CD4-positive, CD25-positive, alpha-beta regulatory T cell (primary cell): Measurements from ENCODE around the gene TOMT. TPM values are rescaled to one million over a fixed set of nuclear protein-coding genes. Genes with fewer than 3 reads are reported as not detected.

ENCODE experiments used
- ATAC-seq, 2 donors: fragments of 150-1000 bp; cut with Tn5 transposase; one replicate each; pipeline ENCODE4 v1.10.0; 2021; ENCODE audit warnings: low read depth in 2 of 2, moderate number of reproducible peaks in 2 of 2, moderate library complexity in 1 of 2
- DNase-seq, 3 donors: peaks; one replicate each; pipeline versions ENCODE4 v3.0.0 to v3.0.0-alpha.2; 2012 to 2022; ENCODE audit warnings: mixed read lengths in 1 of 3
- H3K27ac ChIP-seq: one replicate; pipeline ENCODE4 v1.7.0; 2013; ENCODE audit warnings: mild to moderate bottlenecking, low read length; ENCODE audit not compliant: insufficient read depth, poor library complexity, severe bottlenecking
- H3K27me3 ChIP-seq: one replicate; pipeline ENCODE4 v1.7.0; 2013; ENCODE audit warnings: low read length; ENCODE audit not compliant: control insufficient read depth, insufficient read depth
- H3K36me3 ChIP-seq: one replicate; pipeline ENCODE4 v1.7.0; 2013; ENCODE audit warnings: mild to moderate bottlenecking, low read length, moderate library complexity; ENCODE audit not compliant: control insufficient read depth, insufficient read depth
- H3K4me1 ChIP-seq: 2 replicates; pipeline ENCODE4 v1.7.0; 2013; ENCODE audit warnings: mild to moderate bottlenecking, low read length; ENCODE audit not compliant: insufficient read depth, control insufficient read depth, poor library complexity, severe bottlenecking
- H3K4me3 ChIP-seq: one replicate; pipeline ENCODE4 v1.7.0; 2013; ENCODE audit warnings: low read depth, mild to moderate bottlenecking, low read length, moderate library complexity
- H3K9me3 ChIP-seq, 2 experiments: 1 replicate in 1 of 2; 2 replicates in 1 of 2; pipeline ENCODE4 v1.7.0; 2013; ENCODE audit warnings: low read length in 2 of 2, mild to moderate bottlenecking in 1 of 2, moderate library complexity in 1 of 2; ENCODE audit not compliant: control insufficient read depth in 2 of 2
- H3K27ac Mint-ChIP-seq, 3 donors: one replicate each; pipeline ENCODE4 v1.8.0; 2020 to 2022; ENCODE audit warnings: mild to moderate bottlenecking in 3 of 3, mixed read lengths in 3 of 3, moderate library complexity in 2 of 3
- H3K27me3 Mint-ChIP-seq: one replicate; pipeline ENCODE4 v1.8.0; 2022; ENCODE audit warnings: mild to moderate bottlenecking, mixed read lengths
- H3K36me3 Mint-ChIP-seq: one replicate; pipeline ENCODE4 v1.8.0; 2020; ENCODE audit warnings: mixed read lengths
- H3K4me1 Mint-ChIP-seq, 4 donors: one replicate each; pipeline ENCODE4 v1.8.0; 2020 to 2022; ENCODE audit warnings: mixed read lengths in 4 of 4, mild to moderate bottlenecking in 1 of 4
- H3K4me3 Mint-ChIP-seq, 4 donors: one replicate each; pipeline ENCODE4 v1.8.0; 2020 to 2022; ENCODE audit warnings: mild to moderate bottlenecking in 4 of 4, mixed read lengths in 4 of 4, moderate library complexity in 3 of 4
- H3K9me3 Mint-ChIP-seq, 7 donors: one replicate each; pipeline ENCODE4 v1.8.0; 2020 to 2022; ENCODE audit warnings: mixed read lengths in 7 of 7, mild to moderate bottlenecking in 3 of 7, moderate library complexity in 2 of 7
- polyA plus RNA-seq, 4 donors: library from polyadenylated mRNA; unstranded; fragments of 300-500 nt; fragmentation: Illumina TruSeq; gene quantifications; one replicate each; pipeline ENCODE4 v1.2.3, GENCODE V29; 2021
- total RNA-seq: library from RNA; stranded (reverse); gene quantifications from one replicate; pipeline ENCODE4 v1.2.3, GENCODE V29; 2022

The TOMT gene
- total and polyA plus RNA-seq, 5 donors from 2014 or later = not detected

DNA sequence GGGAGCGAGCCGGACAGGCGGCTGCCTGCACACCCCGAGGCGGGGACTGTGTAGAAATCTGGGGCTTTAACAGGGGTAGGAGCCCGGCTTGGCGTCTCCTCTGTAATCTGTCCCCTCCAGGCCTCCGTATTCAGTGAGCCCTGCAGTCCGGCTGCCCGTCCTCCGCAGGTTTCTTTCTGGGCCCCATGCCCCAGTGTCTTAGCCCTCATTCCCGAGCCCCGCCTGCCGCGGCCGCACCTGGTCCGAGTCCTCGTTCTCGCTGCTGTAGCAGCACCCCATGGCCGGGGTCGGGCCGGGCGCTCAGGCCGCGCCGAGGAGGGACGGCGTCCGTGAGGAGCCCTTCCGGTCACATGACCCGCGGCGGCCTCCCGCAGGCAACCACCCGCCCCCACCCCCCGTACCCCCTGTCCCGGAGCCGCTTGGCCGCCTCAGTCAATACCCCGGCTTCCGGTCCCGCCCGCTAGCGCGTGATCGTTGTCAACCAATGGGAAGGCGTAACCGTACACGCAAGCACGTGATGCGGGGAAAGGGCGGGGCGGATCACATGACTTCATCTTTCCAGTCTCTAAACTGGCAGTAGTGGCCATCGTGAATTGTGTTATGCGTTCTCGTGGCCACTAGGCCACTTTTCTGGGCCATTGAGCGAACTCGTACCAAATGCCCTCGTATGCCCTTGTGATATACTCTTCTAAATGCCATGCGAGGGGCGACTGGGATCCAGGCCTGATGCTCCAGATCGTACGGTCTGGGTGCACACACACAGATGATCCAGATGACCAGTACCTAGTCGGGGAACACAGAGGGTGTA lies 2.6 kb upstream of the TOMT start, which contains the start of gene LAMTOR1:
Gene LAMTOR1 (minus strand): TSS at position 352 of the 808 bp plus-strand sequence. CDS start 73 bp downstream, at position 279.
- H3K9me3 Mint-ChIP-seq = peaks cover 0 to 1% (median 0%) of the 10 kb centered on the region in 7 donors
- H3K4me1 ChIP-seq = peaks cover 31% of the 10 kb centered on the region
- peaks cover 22% of the 10 kb centered on the region for H3K36me3 ChIP-seq
- no peaks in the 10 kb centered on the region for H3K9me3 ChIP-seq
- peak within 1 kb of the TSS; percentile 90 for H3K4me3 ChIP-seq
- no peaks in the 10 kb centered on the region for H3K27me3 ChIP-seq
- H3K27ac Mint-ChIP-seq = peak within 1 kb of the TSS; percentile 96 to 98 (median 97)
- DNase-seq = peak; percentile 96 to 99 (median 97)
- ATAC-seq = peak; percentile 96 to 98
- peaks cover 16% of the 10 kb centered on the region for H3K36me3 Mint-ChIP-seq
- peak within 1 kb of the TSS; percentile 90 for H3K27ac ChIP-seq
- peaks cover 24 to 58% (median 34%) of the 10 kb centered on the region in 4 donors for H3K4me1 Mint-ChIP-seq
- peak within 1 kb of the TSS; percentile 92 to 95 (median 92) for H3K4me3 Mint-ChIP-seq
- H3K27me3 Mint-ChIP-seq = no peaks in the 10 kb centered on the region

DNA sequence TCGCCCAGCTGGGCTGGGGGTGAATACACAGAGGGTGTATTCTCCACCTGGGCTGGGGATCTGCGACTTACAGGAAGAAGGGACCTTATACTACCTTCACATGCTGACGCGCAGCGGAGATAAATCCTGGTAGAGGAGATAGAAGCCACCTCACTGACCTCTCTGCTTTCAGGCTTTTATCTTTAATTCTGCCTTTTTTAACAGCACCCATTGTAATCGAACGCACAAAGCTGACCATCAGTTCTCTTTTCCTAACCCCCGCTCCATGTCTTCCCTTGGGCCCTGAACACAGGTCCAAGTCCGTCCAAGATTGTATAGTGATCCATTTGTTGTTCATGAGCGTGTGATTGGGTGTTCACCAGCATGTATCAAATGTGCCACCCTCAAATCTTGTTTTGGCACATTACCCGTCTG lies 2.0 kb upstream of the TOMT start:
- ATAC-seq (no peak), DNase-seq (no peak)
- no peaks in the 10 kb centered on the region for H3K9me3 ChIP-seq
- Mint-ChIP-seq H3K4me3 (peak overlapping the region; percentile 92 to 95 (median 92)), H3K9me3 (peaks cover 0 to 1% (median 0%) of the 10 kb centered on the region in 7 donors), H3K36me3 (peaks cover 16% of the 10 kb centered on the region), H3K27me3 (no peaks in the 10 kb centered on the region), H3K27ac (peak overlapping the region; percentile 96 to 98 (median 97)), H3K4me1 (peaks cover 24 to 58% (median 34%) of the 10 kb centered on the region in 4 donors)
- H3K27me3 ChIP-seq = no peaks in the 10 kb centered on the region
- H3K27ac ChIP-seq = peak overlapping the region; percentile 90
- H3K4me1 ChIP-seq = peaks cover 31% of the 10 kb centered on the region
- peak overlapping the region; percentile 58 for H3K4me3 ChIP-seq
- peaks cover 22% of the 10 kb centered on the region for H3K36me3 ChIP-seq

DNA sequence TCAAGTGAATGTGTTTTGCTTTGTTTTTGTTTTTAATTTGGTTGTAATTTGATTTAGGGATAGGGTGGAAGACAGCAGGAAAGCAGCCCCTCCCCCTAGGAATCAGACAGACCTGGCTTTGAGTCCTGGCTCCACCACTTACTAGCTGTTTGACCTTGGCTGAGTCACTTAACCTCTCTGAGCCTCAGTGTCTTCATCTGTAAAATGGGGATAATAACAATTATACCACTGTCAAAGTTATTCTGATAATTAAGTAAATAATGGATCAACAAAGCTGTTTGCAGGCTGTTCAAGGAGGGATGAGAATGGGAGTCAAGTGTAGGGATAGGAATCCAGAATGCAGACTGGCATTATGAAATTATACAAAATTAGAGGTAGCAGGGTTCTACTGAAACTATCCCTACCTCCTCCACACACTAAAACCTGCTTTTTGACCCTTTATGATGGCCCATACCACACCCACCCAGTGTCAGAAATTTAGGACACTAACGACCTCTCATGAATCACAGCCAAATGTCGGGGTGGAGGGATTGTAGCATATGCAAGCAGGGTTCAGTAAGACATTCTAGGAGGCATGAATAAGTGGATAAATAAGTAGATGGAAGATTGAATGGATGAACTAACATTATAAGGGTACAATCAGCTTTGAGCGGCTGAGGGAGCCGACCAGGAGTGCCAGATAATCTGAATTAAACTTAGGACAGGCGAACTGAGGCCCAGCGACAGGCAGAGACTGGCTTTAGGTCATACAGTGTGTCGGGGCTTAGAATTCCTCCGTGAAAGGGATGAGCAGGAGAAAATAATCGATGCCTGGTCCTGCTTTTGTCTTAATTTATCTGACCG lies 5.8 kb downstream of the TOMT start:
- Histone ChIP-seq H3K4me3 (peak overlapping the region; percentile 93), H3K27me3 (no peaks in the 10 kb centered on the region), H3K9me3 (no peaks in the 10 kb centered on the region), H3K4me1 (peaks cover 19% of the 10 kb centered on the region), H3K27ac (peak overlapping the region; percentile 96), H3K36me3 (peaks cover 18% of the 10 kb centered on the region)
- Mint-ChIP-seq H3K27ac (peak overlapping the region; percentile 98 to 100 (median 99)), H3K4me1 (peaks cover 0 to 30% (median 21%) of the 10 kb centered on the region in 4 donors), H3K9me3 (no peaks in the 10 kb centered on the region), H3K36me3 (peaks cover 12% of the 10 kb centered on the region), H3K27me3 (peaks cover 11% of the 10 kb centered on the region), H3K4me3 (peak overlapping the region; percentile 92 to 97 (median 96))
- DNase-seq = no peak
- ATAC-seq = no peak

DNA sequence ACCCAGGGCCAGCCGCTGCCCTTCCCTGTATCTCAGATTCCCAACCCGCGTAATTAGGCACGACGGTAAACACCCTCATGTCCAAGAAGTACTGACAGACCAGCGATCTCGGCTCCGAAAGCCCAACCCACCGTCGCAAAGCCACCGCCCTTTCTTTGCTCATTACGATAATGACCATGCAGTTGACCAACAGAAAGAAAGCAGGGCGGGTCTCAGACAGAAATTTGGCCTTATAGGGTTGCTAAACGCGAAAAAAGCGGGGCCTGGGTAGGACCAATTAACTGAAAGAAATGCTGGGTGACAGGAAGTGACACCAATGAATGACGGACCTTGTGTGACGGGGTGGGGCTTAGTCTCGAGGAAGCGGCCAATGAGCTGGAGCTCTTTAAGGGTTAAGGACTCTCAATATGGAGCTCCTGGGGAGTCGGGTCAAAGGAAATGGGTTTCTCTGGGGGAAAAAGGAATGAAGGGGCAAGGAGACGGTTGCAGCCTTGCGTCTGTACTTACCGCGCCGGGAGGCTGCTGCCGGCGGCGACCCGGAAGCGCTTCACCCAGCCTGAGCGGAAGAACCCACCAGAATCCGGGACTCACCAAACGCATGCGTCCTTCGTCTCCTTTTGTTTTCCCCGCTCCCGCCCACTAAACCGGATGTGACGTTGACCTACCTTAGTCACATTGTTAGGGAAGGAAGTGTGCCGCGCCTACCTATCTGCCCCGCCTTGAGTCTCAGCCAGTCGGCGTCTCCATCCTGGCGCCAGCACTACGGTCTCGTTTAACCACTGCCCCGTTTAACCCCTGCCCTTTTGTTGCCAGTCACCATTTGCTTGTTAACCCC lies 6.6 kb downstream of the TOMT start, which contains the start of gene ANAPC15:
Gene ANAPC15 (minus strand): TSS at position 553 of the 835 bp plus-strand sequence. CDS start 1,419 bp downstream, outside the sequence.
- Histone ChIP-seq H3K27ac (peak within 1 kb of the TSS; percentile 96), H3K4me3 (peak within 1 kb of the TSS; percentile 93), H3K36me3 (peaks cover 17% of the 10 kb centered on the region), H3K9me3 (no peaks in the 10 kb centered on the region), H3K27me3 (no peaks in the 10 kb centered on the region), H3K4me1 (peaks cover 19% of the 10 kb centered on the region)
- Mint-ChIP-seq H3K27me3 (peaks cover 15% of the 10 kb centered on the region), H3K9me3 (no peaks in the 10 kb centered on the region), H3K4me1 (peaks cover 0 to 30% (median 20%) of the 10 kb centered on the region in 4 donors), H3K4me3 (peak within 1 kb of the TSS; percentile 92 to 97 (median 96)), H3K36me3 (peaks cover 9% of the 10 kb centered on the region), H3K27ac (peak within 1 kb of the TSS; percentile 98 to 100 (median 99))
- ATAC-seq = peak; percentile 85 to 88
- peak; percentile 98 to 100 (median 99) for DNase-seq

DNA sequence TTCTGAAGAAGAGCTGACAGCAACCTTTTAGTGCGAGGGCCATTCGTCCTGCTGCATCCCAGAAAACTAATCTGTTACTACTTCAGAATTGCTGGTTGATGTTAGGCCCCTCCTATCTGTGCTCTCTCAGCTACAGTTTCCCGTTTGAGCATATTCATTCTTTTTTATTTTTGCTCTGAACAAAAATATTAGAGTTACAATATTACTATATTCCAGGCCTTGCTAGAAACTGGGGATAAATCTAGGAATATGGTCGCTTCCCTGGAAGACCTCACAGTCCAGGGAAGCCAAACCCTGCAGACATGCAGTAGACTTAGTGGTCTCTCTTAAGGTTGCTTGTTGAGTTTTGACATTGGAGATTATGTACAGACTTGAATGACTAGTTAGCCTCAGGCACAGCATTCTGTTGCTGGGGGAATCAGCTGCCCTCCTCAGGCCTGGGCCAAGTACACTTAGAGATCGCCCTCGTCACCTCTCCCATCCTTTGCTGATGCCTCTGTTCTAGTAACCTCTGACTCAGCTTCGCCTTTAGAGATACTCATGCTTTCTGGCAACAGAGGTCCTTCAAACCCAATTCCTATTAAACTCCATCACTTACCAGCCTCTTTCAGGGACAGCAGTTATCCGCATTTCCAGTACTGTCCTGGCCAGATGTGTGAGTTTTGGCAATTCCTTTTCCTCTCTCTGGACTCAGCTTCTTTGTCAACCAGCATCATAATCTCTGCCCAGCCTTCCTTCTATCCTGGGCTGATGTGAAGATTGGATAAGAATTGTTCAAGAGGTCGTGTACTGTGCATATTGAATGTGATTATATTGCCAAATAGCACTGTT lies 7.5 kb downstream of the TOMT start:
- peak overlapping the region; percentile 96 for H3K27ac ChIP-seq
- H3K36me3 ChIP-seq = peaks cover 12% of the 10 kb centered on the region
- Mint-ChIP-seq H3K27me3 (peaks cover 15% of the 10 kb centered on the region), H3K9me3 (no peaks in the 10 kb centered on the region), H3K4me3 (peak overlapping the region; percentile 92 to 97 (median 96)), H3K36me3 (peaks cover 7% of the 10 kb centered on the region), H3K27ac (peak overlapping the region; percentile 98 to 100 (median 99)), H3K4me1 (peaks cover 0 to 30% (median 20%) of the 10 kb centered on the region in 4 donors)
- ATAC-seq = no peak
- peaks cover 19% of the 10 kb centered on the region for H3K4me1 ChIP-seq
- H3K27me3 ChIP-seq = no peaks in the 10 kb centered on the region
- H3K4me3 ChIP-seq = peak overlapping the region; percentile 93
- no peaks in the 10 kb centered on the region for H3K9me3 ChIP-seq
- DNase-seq = no peak

DNA sequence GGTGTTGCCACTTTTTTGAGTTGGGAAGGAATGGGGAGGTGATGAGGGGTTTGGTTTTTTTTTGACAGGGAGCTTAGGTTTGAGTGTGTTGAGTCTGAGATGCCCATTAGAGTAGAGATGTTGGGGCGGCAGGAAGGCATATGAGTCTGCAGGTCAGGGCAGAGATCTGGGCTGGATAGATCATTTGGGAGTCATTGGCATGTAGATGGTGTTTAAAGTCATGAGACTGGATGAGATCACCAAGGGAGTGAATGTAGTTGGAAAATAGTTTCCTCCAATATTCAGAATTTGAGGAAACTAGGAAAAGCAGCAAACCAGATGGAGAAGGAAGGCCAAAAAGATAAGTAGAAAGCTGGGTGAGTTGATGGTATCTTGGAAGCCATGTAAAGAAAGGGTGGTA lies 8.8 kb downstream of the TOMT start:
- H3K27me3 Mint-ChIP-seq = peaks cover 15% of the 10 kb centered on the region
- no peak overlapping the region for H3K4me3 ChIP-seq
- H3K27ac Mint-ChIP-seq = peak overlapping the region; percentile 22 to 63 (median 39)
- no peak overlapping the region for H3K27ac ChIP-seq
- H3K4me1 ChIP-seq = peaks cover 19% of the 10 kb centered on the region
- H3K36me3 ChIP-seq = peaks cover 1% of the 10 kb centered on the region
- H3K4me1 Mint-ChIP-seq = peaks cover 0 to 30% (median 20%) of the 10 kb centered on the region in 4 donors
- no peak overlapping the region for H3K4me3 Mint-ChIP-seq
- ATAC-seq (no peak), DNase-seq (no peak)
- peaks cover 7% of the 10 kb centered on the region for H3K36me3 Mint-ChIP-seq
- H3K9me3 Mint-ChIP-seq = no peaks in the 10 kb centered on the region
- H3K9me3 ChIP-seq = no peaks in the 10 kb centered on the region
- H3K27me3 ChIP-seq = no peaks in the 10 kb centered on the region
